Measurements from ENCODE around the gene SOX12. TPM values are rescaled to one million over a fixed set of nuclear protein-coding genes. Genes with fewer than 3 reads are reported as not detected.

SOX12 gene
- polyA plus RNA-seq, 1 of the 3 experiments (the other 2 are of a cell fraction), result 11.3 TPM

DNA sequence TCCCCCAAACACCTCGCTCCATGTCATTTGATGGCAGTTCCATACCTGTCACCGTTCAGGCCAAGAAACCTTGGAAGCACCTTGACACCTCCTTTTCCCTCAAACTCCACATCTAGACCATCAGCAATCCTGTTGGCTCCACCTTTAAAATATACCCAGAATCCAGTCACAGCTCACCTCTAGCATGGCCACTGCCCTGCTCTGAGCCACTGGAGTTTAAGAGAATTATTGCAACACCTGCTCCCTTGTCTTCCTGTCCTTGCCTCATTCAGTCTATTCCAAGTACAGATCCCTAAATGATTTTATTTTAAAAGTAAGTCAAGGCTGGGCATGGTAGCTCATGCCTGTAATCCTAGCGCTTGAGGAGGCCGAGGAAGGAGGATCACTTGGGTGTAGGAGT, 43.6 kb downstream of the SOX12 start:
- Histone ChIP-seq H4K20me1 (ENCODE audit: insufficient read depth) (no peaks in the 10 kb centered on the region), H3K79me2 (ENCODE audit: insufficient read depth) (no peaks in the 10 kb centered on the region)

DNA sequence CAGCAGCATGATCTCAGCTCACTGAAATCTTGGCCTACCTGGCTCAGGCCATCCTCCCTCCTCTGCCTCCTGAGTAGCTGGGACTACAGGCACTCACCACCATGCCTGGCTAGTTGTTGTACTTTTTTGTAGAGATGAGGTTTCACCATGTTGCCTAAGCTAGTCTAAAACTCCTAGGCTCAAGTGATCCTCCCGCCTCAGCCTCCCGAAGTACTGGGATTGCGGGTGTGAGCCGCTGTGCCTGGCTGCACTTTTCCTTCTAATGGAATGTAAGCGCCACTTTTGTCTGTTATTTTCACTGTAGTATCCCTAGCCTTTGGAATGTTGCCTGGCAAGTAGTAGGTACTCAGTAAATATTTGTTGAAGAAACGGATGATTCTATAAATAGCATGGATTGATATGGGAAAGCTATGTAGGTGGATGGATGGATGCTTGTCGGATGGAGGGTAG, 44.8 kb downstream of the SOX12 start:
- H3K4me3 ChIP-seq (ENCODE audit: low read depth in 2 of 2, low read length in 1 of 2), result no peak overlapping the region
- no peaks in the 10 kb centered on the region for H3K9me2 ChIP-seq
- WGBS (ENCODE audit: low lambda C conversion rate), result 87% methylated on average over 7 of the region's 7 CpGs
- TF ChIP-seq, protein P1, sequence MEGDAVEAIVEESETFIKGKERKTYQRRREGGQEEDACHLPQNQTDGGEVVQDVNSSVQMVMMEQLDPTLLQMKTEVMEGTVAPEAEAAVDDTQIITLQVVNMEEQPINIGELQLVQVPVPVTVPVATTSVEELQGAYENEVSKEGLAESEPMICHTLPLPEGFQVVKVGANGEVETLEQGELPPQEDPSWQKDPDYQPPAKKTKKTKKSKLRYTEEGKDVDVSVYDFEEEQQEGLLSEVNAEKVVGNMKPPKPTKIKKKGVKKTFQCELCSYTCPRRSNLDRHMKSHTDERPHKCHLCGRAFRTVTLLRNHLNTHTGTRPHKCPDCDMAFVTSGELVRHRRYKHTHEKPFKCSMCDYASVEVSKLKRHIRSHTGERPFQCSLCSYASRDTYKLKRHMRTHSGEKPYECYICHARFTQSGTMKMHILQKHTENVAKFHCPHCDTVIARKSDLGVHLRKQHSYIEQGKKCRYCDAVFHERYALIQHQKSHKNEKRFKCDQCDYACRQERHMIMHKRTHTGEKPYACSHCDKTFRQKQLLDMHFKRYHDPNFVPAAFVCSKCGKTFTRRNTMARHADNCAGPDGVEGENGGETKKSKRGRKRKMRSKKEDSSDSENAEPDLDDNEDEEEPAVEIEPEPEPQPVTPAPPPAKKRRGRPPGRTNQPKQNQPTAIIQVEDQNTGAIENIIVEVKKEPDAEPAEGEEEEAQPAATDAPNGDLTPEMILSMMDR (IDR thresholded peaks at IDR 0.05), result no peak
- TF ChIP-seq RCOR1 (IDR thresholded peaks at IDR 0.05; ENCODE audit: low read length), result no peak
- TF ChIP-seq, protein P2, sequence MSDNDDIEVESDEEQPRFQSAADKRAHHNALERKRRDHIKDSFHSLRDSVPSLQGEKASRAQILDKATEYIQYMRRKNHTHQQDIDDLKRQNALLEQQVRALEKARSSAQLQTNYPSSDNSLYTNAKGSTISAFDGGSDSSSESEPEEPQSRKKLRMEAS (IDR thresholded peaks at IDR 0.05; ENCODE audit: low read depth), result no peak
- H4K20me1 ChIP-seq (ENCODE audit: insufficient read depth), result no peaks in the 10 kb centered on the region
- peaks cover 12% of the 10 kb centered on the region for H3F3A ChIP-seq (replicated peaks; ENCODE audit: insufficient read depth)
- H3K27ac ChIP-seq (ENCODE audit: low read depth in 2 of 2, low read length in 1 of 2), result no peak overlapping the region; a peak in 1 of 4 replicates
- no peaks in the 10 kb centered on the region for H3K36me3 ChIP-seq (replicated peaks in 1 of 2; ENCODE audit: control insufficient read depth in 1 of 2, insufficient read depth in 2 of 2, low read length in 1 of 2)
- H3K4me1 ChIP-seq (ENCODE audit: control insufficient read depth in 1 of 2, insufficient read depth in 2 of 2, low read depth in 1 of 2, low read length in 1 of 2), result peaks cover 10 to 27% of the 10 kb centered on the region in 2 experiments; a peak in 3 of 4 replicates
- CTCF ChIA-PET, result interaction anchor here (1.0 to 2.0 kb wide), 3 partner anchors 15 to 141 kb away, joined by 3 to 6 read pairs (median 4); no protein-coding TSS in a partner anchor
- no peaks in the 10 kb centered on the region for H3K9me3 ChIP-seq
- no peak overlapping the region for H3K4me2 ChIP-seq
- DNase-seq, result no peak
- H3K9ac ChIP-seq, result no peak overlapping the region
- no peak overlapping the region for H2AFZ ChIP-seq (ENCODE audit: low read depth)
- no peaks in the 10 kb centered on the region for H3K79me2 ChIP-seq (ENCODE audit: insufficient read depth)
- POLR2A ChIA-PET, result interaction anchor here (0.6 to 0.7 kb wide), 2 partner anchors 43 to 277 kb away, joined by 3 to 4 read pairs; no protein-coding TSS in a partner anchor
- H3K27me3 ChIP-seq (ENCODE audit: insufficient read depth), result no peaks in the 10 kb centered on the region

More for the DNA sequence above, 43.6 kb downstream of the SOX12 start:
- Histone ChIP-seq H2AFZ (ENCODE audit: low read depth) (no peak overlapping the region), H3K4me2 (no peak overlapping the region), H3K9me3 (no peaks in the 10 kb centered on the region), H3K4me3 (ENCODE audit: low read depth in 2 of 2, low read length in 1 of 2) (no peak overlapping the region), H3F3A (replicated peaks; ENCODE audit: insufficient read depth) (peaks cover 12% of the 10 kb centered on the region), H3K27ac (ENCODE audit: low read depth in 2 of 2, low read length in 1 of 2) (no peak overlapping the region), H3K27me3 (ENCODE audit: insufficient read depth) (no peaks in the 10 kb centered on the region), H3K9me2 (no peaks in the 10 kb centered on the region), H3K4me1 (ENCODE audit: control insufficient read depth in 1 of 2, insufficient read depth in 2 of 2, low read depth in 1 of 2, low read length in 1 of 2) (peaks cover 10 to 27% of the 10 kb centered on the region in 2 experiments; a peak in 3 of 4 replicates), H3K9ac (no peak overlapping the region), H3K36me3 (replicated peaks in 1 of 2; ENCODE audit: control insufficient read depth in 1 of 2, insufficient read depth in 2 of 2, low read length in 1 of 2) (no peaks in the 10 kb centered on the region)
- DNase-seq, result no peak
- WGBS (ENCODE audit: low lambda C conversion rate), result 98% methylated on average over 4 of the region's 4 CpGs
- ChIA-PET POLR2A (no interaction called here), CTCF (interaction anchor here (0.8 to 1.5 kb wide), 4 partner anchors 12 to 142 kb away, joined by 3 to 4 read pairs (median 3); no protein-coding TSS in a partner anchor)
- no peak for TF ChIP-seq RAD21 (IDR thresholded peaks at IDR 0.05; ENCODE audit: low read length)

DNA sequence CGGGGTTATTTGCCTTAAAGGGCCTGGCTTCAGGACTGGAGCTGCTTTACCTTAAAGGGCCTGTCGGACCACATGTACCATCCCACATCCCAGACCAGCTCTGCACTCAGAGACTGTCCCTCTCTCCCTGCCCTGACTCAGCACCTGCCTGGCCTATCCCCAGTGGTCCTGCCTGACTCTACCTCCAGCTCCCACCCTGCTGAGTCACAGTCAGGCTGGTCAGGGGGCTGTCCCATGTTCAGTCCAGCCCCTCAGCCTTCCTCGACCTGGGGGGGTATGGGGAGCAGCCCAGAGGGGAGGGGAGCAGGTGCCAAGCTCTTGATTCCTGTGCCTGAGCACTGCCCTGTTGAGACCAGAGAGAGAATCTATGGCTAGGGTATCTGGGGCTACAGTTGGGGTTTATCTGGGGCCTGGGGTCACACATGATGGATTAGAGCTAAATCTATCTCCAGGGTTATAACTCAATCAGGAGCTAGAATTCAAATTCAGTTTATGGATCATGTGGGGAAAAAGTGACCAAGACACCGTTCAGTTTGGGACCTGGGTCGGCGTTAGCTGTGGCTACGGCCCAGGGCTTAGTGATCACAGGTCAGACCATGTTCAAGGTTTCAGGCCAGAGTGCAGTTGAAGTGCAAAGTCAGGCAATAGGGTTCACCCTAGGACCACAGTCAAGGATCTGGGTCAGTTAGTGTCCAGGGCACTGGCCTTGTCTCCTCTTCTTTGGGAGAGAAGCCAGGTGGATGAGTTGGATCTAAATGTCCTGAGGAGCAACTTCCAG, 45.8 kb downstream of the SOX12 start:
- no peak overlapping the region for H3K4me3 ChIP-seq (ENCODE audit: low read depth in 2 of 2, low read length in 1 of 2)
- H3F3A ChIP-seq (replicated peaks; ENCODE audit: insufficient read depth), result peaks cover 12% of the 10 kb centered on the region
- DNase-seq, result no peak
- H3K27me3 ChIP-seq (ENCODE audit: insufficient read depth), result no peaks in the 10 kb centered on the region
- H2AFZ ChIP-seq (ENCODE audit: low read depth), result peak overlapping the region; percentile 81
- ChIA-PET CTCF (interaction anchor here (1.7 to 3.7 kb wide), 4 partner anchors 9 to 61 kb away, joined by 4 to 24 read pairs (median 8); no protein-coding TSS in a partner anchor), POLR2A (interaction anchor here (0.6 to 1.9 kb wide), 3 partner anchors 8 to 1553 kb away, joined by 3 to 11 read pairs (median 5); partner anchors contain the start of gene TRIB3)
- H3K79me2 ChIP-seq (ENCODE audit: insufficient read depth), result no peaks in the 10 kb centered on the region
- H3K9me3 ChIP-seq, result no peaks in the 10 kb centered on the region
- H3K36me3 ChIP-seq (replicated peaks in 1 of 2; ENCODE audit: control insufficient read depth in 1 of 2, insufficient read depth in 2 of 2, low read length in 1 of 2), result no peaks in the 10 kb centered on the region
- H4K20me1 ChIP-seq (ENCODE audit: insufficient read depth), result no peaks in the 10 kb centered on the region
- H3K4me2 ChIP-seq, result no peak overlapping the region; the same call in 1 of the 2 replicates
- TF ChIP-seq, protein P3, sequence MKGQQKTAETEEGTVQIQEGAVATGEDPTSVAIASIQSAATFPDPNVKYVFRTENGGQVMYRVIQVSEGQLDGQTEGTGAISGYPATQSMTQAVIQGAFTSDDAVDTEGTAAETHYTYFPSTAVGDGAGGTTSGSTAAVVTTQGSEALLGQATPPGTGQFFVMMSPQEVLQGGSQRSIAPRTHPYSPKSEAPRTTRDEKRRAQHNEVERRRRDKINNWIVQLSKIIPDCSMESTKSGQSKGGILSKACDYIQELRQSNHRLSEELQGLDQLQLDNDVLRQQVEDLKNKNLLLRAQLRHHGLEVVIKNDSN (IDR thresholded peaks at IDR 0.05; ENCODE audit: borderline replicate concordance, low read depth), result no peak
- TF ChIP-seq JUND (IDR thresholded peaks at IDR 0.05), result no peak
- TF ChIP-seq TEAD4 (IDR thresholded peaks at IDR 0.05; ENCODE audit: borderline replicate concordance, insufficient read depth), result no peak
- TF ChIP-seq GATA2 (CRISPR knock-in tag; IDR thresholded peaks at IDR 0.05), result no peak
- TF ChIP-seq, protein P4, sequence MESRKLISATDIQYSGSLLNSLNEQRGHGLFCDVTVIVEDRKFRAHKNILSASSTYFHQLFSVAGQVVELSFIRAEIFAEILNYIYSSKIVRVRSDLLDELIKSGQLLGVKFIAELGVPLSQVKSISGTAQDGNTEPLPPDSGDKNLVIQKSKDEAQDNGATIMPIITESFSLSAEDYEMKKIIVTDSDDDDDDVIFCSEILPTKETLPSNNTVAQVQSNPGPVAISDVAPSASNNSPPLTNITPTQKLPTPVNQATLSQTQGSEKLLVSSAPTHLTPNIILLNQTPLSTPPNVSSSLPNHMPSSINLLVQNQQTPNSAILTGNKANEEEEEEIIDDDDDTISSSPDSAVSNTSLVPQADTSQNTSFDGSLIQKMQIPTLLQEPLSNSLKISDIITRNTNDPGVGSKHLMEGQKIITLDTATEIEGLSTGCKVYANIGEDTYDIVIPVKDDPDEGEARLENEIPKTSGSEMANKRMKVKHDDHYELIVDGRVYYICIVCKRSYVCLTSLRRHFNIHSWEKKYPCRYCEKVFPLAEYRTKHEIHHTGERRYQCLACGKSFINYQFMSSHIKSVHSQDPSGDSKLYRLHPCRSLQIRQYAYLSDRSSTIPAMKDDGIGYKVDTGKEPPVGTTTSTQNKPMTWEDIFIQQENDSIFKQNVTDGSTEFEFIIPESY (IDR thresholded peaks at IDR 0.05; ENCODE audit: borderline replicate concordance, low read depth), result no peak
- no peak for TF ChIP-seq RFX5 (IDR thresholded peaks at IDR 0.05; ENCODE audit: low read length)
- TF ChIP-seq MEF2A (IDR thresholded peaks at IDR 0.05; ENCODE audit: borderline replicate concordance, low read depth), result no peak
- TF ChIP-seq, protein P2 (IDR thresholded peaks at IDR 0.05; ENCODE audit: low read depth), result no peak
- no peaks in the 10 kb centered on the region for H3K9me2 ChIP-seq
- H3K9ac ChIP-seq, result no peak overlapping the region
- peaks cover 10 to 27% of the 10 kb centered on the region in 2 experiments; a peak in 3 of 4 replicates for H3K4me1 ChIP-seq (ENCODE audit: control insufficient read depth in 1 of 2, insufficient read depth in 2 of 2, low read depth in 1 of 2, low read length in 1 of 2)
- peak overlapping the region; percentile 24 to 76; a peak in 3 of 4 replicates for H3K27ac ChIP-seq (ENCODE audit: low read depth in 2 of 2, low read length in 1 of 2)
- WGBS (ENCODE audit: low lambda C conversion rate), result 74% methylated on average over 7 of the region's 7 CpGs

All from SK-N-SH (cell line).